ENCODE measurements around the gene MET. TPM values are rescaled to one million over a fixed set of nuclear protein-coding genes. Genes with fewer than 3 reads are reported as not detected.
"Not testable (repeated sequence)": the region's sequence is repeated elsewhere in the genome, so short reads cannot be mapped to it uniquely, and the experiment has no call there.

Gene MET
- total RNA-seq, 6 donors from 2014 or later = 32.4 to 114 (median 82.2) TPM

DNA sequence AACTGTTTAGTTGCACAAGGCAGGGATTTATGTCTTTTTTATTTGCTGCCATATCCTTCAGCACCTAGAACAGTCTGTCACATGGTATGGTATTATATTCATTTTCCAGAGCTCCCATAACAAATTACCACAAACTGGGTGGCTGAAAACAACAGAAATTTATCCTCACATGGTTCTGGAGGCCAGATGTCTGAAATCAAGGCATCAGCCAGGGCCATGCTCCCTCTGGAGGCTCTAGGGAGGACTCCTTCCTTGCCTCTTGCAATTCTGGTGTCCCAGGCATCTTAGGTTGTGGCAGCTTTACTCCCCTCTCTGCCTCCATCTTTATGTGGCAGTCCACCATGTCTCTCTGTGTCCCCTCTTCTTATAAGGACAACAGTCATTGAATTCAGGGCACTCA, 43.1 kb downstream of the MET start:
- H3K4me1 ChIP-seq = peaks cover 7 to 21% (median 9%) of the 10 kb centered on the region in 4 donors
- no peaks in the 10 kb centered on the region for H3K36me3 ChIP-seq
- TF ChIP-seq CTCF (IDR thresholded peaks at IDR 0.05) (no peak), POLR2AphosphoS5 (IDR thresholded peaks at IDR 0.05) (no peak), POLR2A (IDR thresholded peaks at IDR 0.05) (no peak), EP300 (IDR thresholded peaks at IDR 0.05) (no peak)
- H3K27ac ChIP-seq = no peak overlapping the region
- no peaks in the 10 kb centered on the region for H3K27me3 ChIP-seq
- DNase-seq (no peak), ATAC-seq (ENCODE audit: low FRiP score in 2 of 2) (peak in 1 of 2 donors; percentile 43)
- H3K9me3 ChIP-seq = no peaks in the 10 kb centered on the region
- no peak overlapping the region for H3K4me3 ChIP-seq

- WGBS, 2 donors = 41 to 54% methylated on average over 3 of the region's 3 CpGs
- Histone ChIP-seq H3K4me3 (no peak overlapping the region), H3K4me1 (peaks cover 2 to 7% (median 4%) of the 10 kb centered on the region in 4 donors), H3K27ac (no peak overlapping the region), H3K27me3 (no peaks in the 10 kb centered on the region), H3K36me3 (no peaks in the 10 kb centered on the region), H3K9me3 (no peaks in the 10 kb centered on the region)
- ATAC-seq (ENCODE audit: low FRiP score in 2 of 2) (no peak), DNase-seq (no peak)
- TF ChIP-seq CTCF (IDR thresholded peaks at IDR 0.05) = no peak
- no peak for TF ChIP-seq POLR2A (IDR thresholded peaks at IDR 0.05)
- no peak for TF ChIP-seq EP300 (IDR thresholded peaks at IDR 0.05)
- no peak for TF ChIP-seq POLR2AphosphoS5 (IDR thresholded peaks at IDR 0.05)
Measured at GRCh38 chr7:116717137-116717536, 45.1 kb downstream of the MET start.

- H3K36me3 ChIP-seq; H3K9me3 ChIP-seq; H3K27me3 ChIP-seq; H3K4me3 ChIP-seq; ATAC-seq (ENCODE audit: low FRiP score in 2 of 2); H3K27ac ChIP-seq: not testable (repeated sequence)
- peaks cover 8 to 24% (median 17%) of the 10 kb centered on the region in 4 donors for H3K4me1 ChIP-seq
- 95 to 96% methylated on average over 31 of the region's 31 CpGs for WGBS, 2 donors
- DNase-seq = peak in 1 of 2 donors; percentile 61
Measured at GRCh38 chr7:116723959-116724529, 52.0 kb downstream of the MET start.

DNA sequence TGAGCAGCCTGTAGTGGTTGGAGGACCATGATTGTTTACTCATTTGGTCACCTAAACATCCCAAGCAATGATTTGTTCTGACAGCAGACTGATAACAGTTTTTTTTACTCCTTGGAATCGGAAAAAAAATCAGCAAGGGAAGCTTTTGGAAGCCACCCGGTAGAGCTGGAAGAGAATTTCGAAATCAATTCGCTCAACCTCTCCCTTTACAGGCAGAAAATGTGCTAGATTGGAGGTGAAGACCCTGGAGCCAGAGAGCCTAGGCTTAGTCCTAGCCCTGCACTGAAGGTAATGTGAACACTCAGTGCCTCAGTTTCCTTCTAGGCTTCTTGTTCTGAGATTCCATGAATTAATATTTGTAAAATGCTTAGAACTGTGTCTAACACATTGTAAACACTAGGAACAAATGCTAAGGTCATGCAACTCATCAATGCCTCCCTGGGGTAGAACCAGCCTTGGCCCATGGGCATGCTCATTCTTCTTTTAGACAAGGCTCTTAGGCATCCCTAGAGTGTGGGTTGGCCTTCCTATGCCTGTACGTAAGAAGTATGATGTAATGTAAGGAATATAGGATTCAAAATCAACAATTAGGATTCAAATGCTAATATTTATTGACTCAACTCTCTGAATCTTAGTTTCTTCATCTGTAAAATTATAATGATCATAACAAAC, 52.7 kb downstream of the MET start:
- Histone ChIP-seq H3K27me3 (no peaks in the 10 kb centered on the region), H3K4me1 (peaks cover 8 to 24% (median 17%) of the 10 kb centered on the region in 4 donors), H3K27ac (no peak overlapping the region), H3K4me3 (no peak overlapping the region), H3K9me3 (no peaks in the 10 kb centered on the region), H3K36me3 (no peaks in the 10 kb centered on the region)
- TF ChIP-seq POLR2AphosphoS5 (IDR thresholded peaks at IDR 0.05) (no peak), CTCF (IDR thresholded peaks at IDR 0.05) (no peak), EP300 (IDR thresholded peaks at IDR 0.05) (no peak), POLR2A (IDR thresholded peaks at IDR 0.05) (no peak)
- WGBS, 2 donors = 86 to 90% methylated on average over 5 of the region's 5 CpGs
- no peak for ATAC-seq (ENCODE audit: low FRiP score in 2 of 2)
- DNase-seq = no peak

- WGBS, 2 donors = 92 to 95% methylated on average over 3 of the region's 3 CpGs
Measured at GRCh38 chr7:116726149-116726548, 54.2 kb downstream of the MET start.

More at GRCh38 chr7:116726149-116726548, 54.2 kb downstream of the MET start:
- peaks cover 8 to 28% (median 17%) of the 10 kb centered on the region in 4 donors for H3K4me1 ChIP-seq
- TF ChIP-seq POLR2AphosphoS5 (IDR thresholded peaks at IDR 0.05) = no peak
- no peak for TF ChIP-seq EP300 (IDR thresholded peaks at IDR 0.05)
- TF ChIP-seq CTCF (IDR thresholded peaks at IDR 0.05) = no peak
- no peak for TF ChIP-seq POLR2A (IDR thresholded peaks at IDR 0.05)
- no peaks in the 10 kb centered on the region for H3K27me3 ChIP-seq
- H3K4me3 ChIP-seq = no peak overlapping the region
- no peaks in the 10 kb centered on the region for H3K9me3 ChIP-seq
- DNase-seq (no peak), ATAC-seq (ENCODE audit: low FRiP score in 2 of 2) (no peak)
- no peak overlapping the region for H3K27ac ChIP-seq
- no peaks in the 10 kb centered on the region for H3K36me3 ChIP-seq
